NCI-H146 treated with DMSO at 0.1 percent for 48 hours (cell line): ENCODE data around the gene ONECUT1.
"Not testable (repeated sequence)": the region's sequence is repeated elsewhere in the genome, so short reads cannot be mapped to it uniquely, and the experiment has no call there.

Source experiments
- DNase-seq: peaks from one replicate; lab custom pipeline; 2025; ENCODE audit not compliant: unreplicated experiment; lab: John Stamatoyannopoulos, UW

The ONECUT1 gene

DNA sequence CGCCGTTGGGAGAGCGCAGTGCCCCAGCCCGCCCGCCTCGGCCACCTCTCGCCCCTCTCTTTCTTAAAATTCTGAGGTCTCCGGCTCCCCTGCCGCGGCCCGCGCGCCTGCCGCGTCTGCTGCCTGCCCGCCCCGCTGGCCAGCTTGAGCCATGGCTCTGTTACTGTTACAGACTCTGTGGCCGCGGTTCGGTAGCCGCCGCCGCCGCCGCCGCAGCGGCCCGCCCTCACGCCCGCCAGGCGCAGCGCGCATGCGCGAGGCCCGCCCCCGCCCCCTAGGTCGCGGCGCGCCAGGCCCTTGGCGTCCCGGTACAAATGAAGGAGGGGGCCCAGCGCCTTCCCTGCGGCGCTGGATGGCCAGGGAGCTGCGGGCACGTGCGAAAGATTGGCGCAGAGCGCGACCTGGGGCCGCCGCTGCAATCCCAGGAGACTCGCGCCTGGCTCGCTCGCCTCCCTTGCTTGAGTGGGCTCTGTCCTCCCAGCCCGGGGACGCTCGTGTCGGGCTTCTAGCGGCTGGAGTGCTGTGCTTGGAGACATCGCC is at the start of gene ONECUT1:
Gene ONECUT1 (minus strand): TSS at position 168 of the 540 bp plus-strand sequence. CDS start 452 bp downstream, outside the sequence.
- peak; percentile 11 for DNase-seq

GRCh38 chr15:52834379-52834778 is 44.2 kb upstream of the ONECUT1 start:
- DNase-seq: no peak

GRCh38 chr15:52824169-52824942 is 34.2 kb upstream of the ONECUT1 start:
- not testable (repeated sequence) for DNase-seq

GRCh38 chr15:52822475-52822874 is 32.3 kb upstream of the ONECUT1 start:
- no peak for DNase-seq

DNA sequence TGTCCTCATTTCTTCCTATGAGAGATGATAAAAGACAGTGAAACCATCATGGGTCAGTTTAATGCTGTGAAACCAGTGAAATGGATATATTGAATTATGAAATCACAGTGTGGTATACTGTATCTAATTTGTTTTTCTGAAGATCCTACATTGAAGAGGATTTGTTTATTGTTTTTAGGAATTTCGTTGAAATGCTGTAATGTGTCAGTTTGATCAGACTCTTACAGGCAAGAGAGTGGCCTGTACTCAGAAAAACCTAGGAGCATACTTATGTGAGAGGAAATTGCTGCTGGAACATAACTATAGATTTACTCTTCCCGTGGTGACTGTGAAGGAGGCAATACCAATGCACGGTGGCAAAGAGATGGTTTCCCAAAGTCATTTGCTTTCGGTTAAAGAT is 29.1 kb upstream of the ONECUT1 start:
- DNase-seq: no peak

DNA sequence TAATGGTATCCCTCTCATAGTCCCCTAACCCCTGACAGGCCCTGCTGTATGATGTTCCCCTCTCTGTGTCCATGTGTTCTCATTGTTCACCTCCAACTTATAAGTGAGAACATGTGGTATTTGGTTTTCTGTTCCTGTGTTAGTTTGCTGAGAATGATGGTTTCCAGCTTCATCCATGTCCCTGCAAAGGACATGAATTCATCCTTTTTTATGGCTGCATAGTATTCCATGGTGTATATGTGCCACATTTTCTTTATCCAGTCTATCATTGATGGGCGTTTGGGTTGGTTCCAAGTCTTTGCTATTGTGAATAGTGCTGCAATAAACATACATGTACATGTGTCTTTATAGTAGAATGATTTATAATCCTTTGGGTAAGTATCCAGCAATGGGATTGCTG is 25.8 kb upstream of the ONECUT1 start:
- not testable (repeated sequence) for DNase-seq

- DNase-seq: no peak
Measured at GRCh38 chr15:52808996-52809395, 18.9 kb upstream of the ONECUT1 start.

DNA sequence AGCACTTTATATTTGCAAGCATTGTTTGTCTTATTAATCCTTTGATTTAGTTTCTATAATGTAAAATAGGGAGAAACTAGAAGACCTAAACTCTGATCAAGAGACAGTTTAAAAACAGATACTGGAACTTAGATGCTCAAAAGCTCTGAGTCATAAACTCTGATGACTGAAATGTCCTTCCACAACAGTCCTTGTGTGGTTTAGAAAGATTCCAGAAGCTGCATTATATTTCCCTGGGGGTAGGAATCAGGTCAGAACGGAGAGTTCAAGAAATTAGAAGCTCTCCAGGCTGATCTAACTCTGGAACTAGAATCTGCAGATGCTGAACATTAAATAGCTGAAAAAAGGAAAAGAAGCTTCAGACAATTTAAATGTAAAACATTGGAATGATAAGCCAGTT is 18.3 kb upstream of the ONECUT1 start:
- DNase-seq: no peak

DNA sequence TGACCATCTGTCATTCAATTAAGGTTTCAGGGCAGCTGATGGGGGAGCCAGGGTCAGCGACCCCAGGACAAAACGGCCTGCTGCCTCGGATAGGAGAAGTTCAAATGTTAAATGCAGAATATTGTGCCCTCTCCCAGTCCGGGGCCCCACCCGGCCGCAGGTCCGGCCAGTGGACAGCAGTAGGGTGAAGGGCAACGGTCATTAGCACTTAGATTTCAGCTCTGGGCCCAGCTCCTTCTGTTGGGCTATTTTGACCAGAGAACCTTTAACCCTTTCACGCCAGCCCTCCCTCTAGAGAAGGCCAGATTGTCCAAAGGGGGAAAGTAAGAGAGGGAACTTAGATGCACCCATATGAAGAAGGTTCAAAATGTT is 16.1 kb upstream of the ONECUT1 start:
- DNase-seq: no peak

DNA sequence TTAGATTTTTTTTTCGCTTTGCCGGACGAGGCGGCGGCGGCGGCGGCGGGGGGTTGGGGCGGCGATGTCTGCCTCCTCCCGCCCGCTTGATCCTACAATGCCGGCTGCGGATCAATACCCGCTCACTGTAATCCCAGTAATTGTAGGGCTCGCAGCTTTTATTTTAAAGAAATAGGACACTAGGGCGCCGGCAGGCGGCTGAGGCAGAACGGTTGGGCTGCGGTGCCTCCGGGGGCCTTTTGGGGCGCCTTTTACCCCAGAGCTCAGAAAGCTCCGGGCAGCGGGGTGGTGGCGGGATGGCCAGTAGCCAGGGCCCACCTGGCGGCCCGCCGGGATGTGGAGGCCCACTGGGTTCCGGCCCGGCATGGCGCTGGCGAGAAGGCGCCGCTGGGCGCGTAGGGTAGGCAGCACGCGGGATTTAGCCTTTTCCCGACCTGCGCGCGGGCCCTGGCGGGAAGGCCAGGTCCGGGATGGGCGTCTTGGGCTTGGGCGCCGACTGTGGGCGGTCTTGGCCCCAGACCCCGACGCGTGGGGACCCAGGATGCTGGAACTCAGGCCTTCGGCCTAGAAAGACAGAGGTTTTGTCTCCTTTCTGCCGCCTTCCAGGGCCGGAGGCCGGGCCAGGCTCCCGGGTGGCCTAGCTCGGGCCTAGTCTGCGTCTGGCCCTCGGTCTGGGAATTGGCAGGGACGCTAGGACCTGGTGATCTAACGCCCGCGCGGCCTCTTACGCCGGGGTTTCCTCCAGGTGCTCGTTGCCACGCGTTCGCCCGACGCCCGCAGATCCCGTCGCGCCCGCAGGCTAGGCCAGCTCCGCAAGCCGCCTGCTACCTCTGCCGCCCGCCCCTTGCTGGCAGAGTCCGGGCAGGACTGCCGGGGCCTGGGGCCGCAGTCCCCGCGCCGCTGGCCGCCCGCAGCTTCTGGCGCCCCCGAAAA is 15.5 kb upstream of the ONECUT1 start:
- peak; percentile 38 for DNase-seq

DNA sequence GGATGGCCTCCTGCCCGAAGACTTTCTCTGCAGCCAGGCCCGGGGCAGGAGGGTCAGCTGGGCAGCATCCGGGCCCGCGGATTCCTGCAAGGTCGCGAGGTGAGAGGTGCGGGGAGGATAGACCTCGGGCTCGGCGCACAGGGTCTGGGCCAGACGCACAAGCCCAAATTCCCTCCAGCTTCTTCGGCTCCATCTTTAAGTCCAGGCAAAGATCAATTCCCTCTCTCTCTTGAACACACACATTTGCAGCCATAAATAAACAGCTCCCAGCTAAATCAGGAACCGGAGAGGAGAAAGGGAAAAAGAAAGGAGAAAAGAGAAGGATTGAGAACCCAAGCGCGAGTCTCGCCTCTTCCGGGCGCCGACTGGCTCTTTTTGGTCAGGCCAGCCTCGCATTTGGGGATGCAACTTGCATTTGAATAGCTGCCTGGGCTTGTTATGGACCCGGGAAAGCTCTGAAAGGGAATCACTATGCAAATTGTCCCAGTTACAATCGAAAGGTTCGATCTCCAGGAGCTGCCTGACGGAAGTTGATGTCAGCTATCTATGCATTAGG is 14.5 kb upstream of the ONECUT1 start:
- peak; percentile 23 for DNase-seq

DNA sequence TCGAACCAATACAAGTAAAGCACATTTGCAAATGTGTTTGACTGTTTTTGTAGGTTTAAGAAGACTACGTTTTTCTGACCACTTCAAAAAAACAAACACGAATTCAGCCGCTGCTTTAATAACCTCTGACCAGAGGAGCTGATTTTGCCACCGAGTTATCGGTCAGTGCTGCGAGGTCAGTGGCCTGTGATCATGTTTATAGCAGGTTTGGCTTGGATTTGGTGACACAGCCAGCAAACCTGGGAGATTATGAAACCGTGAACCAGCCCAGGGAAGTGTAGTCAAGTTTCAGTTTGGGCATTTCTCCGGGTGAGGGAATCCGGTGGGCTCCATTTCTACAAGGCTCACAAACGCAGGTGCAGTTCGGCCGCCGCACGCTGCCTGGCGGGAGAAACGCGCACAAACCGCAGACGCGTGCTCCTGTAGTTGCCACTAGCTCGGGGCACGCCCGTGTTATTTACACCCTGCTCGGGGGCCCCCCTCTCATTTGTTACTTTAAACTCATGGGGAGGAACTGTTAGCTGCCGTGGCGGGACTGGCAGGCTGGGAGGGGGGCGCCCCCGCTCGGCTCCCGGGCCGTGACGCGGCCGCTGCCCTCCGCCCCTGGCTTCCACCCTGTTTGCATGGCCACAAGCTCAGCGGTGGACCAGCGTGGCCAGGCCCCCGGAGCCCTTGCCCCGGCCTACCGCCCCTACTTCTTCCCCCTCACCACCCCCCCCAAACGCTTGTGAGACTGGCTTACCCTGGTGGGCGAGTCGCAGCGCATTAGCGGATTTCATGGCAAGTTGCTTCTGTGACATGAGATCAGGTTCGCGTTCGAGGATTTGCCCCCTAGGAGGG is 13.6 kb upstream of the ONECUT1 start:
- no peak for DNase-seq

GRCh38 chr15:52803108-52803466 is 13.0 kb upstream of the ONECUT1 start:
- DNase-seq: no peak

- no peak for DNase-seq
Measured at GRCh38 chr15:52802110-52802509, 12.0 kb upstream of the ONECUT1 start.

DNA sequence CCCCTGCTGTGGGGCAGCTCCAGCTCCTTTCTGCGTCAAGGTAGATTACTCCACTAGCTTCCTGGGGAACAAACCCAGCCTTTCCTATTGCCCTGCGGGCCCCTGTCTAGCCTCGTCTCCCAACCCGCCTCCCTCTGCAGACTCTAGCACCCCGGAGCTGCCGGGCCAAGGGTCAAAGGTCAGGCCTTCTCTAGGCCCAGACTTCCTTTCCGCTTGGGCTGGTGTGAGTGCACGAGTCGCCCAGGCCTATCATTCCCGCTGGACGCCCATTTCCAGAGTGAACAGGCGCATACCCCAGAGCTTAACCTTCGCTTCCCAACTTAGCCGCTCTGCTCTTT is 11.6 kb upstream of the ONECUT1 start:
- DNase-seq: no peak

DNA sequence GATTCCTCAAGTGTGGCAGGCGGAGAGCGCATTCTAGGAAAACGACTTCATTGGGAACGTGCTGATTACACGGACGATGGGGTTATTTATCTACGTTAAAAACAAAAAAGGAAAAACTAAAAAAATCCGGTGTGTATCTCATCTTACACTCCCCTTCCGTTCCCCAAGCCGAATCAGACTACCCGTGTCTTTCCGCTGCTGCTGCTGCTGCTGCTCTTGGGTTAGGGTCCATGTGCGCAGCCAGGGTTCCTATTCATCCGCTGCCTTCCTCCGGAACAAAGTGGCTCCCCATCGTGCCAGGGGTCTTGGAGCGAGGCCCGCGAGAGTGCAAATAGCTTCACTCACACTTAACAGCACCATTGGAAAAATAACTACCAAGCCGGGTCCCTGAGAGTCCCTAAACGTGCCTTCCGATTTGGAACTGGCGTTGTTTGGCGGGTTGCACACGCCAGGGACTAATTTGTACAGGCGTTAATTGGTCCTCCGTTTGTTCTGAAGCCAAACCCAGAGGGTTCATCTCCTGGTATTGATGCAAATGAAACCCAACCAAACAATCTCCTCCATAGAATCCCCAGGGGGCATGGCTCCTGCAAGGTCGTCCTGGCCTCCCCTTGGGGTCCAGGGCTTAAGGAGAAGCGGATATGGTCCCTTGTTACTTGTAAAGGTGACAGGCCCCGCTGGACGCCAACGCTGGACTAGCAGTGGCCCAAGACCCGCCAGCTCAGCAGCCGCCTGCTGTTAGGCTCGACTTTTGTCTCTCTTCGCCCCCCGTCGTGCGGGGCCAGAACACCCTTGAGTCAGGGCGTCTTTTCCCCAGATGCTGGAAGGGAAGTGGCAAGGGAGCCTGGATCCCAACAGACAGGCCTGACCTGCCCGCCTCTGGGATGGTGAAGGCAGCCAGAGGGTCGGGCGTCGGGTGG is 11.0 kb upstream of the ONECUT1 start:
- DNase-seq: no peak

DNA sequence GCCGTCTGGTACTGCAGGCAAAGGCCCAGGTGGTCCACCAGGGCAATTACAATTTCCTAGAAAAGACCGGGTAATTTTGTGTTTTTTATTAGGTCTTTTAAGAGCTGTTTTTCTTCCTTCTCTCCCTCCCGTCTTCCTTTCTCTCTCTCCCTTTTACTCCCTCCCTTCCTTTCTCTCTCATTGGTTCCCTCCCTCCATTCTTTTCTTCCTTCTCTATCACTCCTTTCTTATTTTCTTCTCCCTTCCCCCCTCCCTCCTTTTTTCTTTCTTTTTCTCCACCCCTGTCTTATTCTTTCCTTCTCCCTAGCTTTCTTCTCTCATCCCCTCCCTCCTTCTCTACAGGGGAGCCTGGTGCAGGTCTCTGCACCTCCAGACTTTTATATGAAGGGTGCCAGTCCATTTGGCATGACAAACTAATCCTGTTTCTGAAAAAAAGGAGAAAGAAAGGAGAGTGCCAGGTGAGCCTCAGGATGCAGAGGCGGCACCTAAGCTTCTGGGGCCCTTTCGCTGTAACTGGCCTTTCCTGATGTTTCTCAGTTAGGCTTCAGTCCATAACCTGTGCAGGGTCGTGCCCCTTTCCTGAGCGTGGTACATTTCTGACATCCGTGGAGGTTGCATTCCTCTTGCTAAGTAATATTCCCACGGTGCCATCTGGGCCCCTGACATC is 9.1 kb upstream of the ONECUT1 start:
- no peak for DNase-seq

DNA sequence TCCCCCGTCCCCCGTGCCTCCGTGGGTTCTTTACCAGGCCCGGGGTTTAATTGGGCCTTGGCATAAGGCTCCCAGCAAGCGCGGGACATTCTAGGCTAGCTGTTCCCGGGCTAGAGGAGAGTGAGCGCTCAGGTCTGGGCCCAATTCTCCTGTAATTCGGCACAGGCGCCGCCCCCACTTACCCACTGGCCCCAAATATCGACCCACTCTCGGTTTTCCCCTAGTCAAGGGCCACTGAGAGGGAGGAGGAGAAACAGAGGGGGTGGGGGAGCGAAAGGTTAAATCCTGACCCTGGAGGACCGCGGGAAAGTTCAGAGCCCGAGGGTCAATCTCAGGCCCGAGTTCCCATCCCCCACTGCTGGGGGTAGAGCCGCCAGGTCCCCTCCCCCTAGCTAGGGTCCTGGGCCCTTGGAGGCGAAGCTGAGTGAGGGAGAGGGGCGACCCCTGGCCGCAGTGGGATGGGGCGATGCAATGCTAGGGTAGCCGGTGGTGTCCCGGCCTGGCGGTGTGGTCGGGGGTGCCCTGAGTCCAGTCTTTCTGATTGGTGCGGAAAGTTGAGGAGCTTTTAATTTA is 8.5 kb upstream of the ONECUT1 start:
- no peak for DNase-seq
